Ishikawa (cell line): ENCODE data around the gene ZBTB46.

Experiments
- CEBPB ChIP-seq: IDR thresholded peaks from 2 replicates; pipeline ENCODE4 v1.6.1; 2012
- CREB1 ChIP-seq: IDR thresholded peaks from 2 replicates; pipeline ENCODE4 v1.6.1; 2012; ENCODE audit warnings: low read depth
- EGR1 ChIP-seq: IDR thresholded peaks from 2 replicates; pipeline ENCODE4 v1.6.1; 2012
- EP300 ChIP-seq: IDR thresholded peaks from 2 replicates; pipeline ENCODE4 v1.6.1; 2012; ENCODE audit warnings: borderline replicate concordance
- FOXM1 ChIP-seq: IDR thresholded peaks from 2 replicates; pipeline ENCODE4 v1.6.1; 2012; ENCODE audit warnings: low read depth, borderline replicate concordance
- MAX ChIP-seq: IDR thresholded peaks from 2 replicates; pipeline ENCODE4 v1.6.1; 2012
- NFIC ChIP-seq: IDR thresholded peaks from 2 replicates; pipeline ENCODE4 v1.6.1; 2012
- RAD21 ChIP-seq: IDR thresholded peaks from 2 replicates; pipeline ENCODE4 v1.6.1; 2012; ENCODE audit warnings: low read depth
- REST ChIP-seq: IDR thresholded peaks from 2 replicates; pipeline ENCODE4 v1.6.1; 2012; ENCODE audit warnings: low read depth, mild to moderate bottlenecking
- TAF1 ChIP-seq: IDR thresholded peaks from 2 replicates; pipeline ENCODE4 v1.6.1; 2012; ENCODE audit warnings: low read depth, mild to moderate bottlenecking
- TEAD4 ChIP-seq: IDR thresholded peaks from 2 replicates; pipeline ENCODE4 v1.6.1; 2012
- USF1 ChIP-seq: IDR thresholded peaks from 2 replicates; pipeline ENCODE4 v1.6.1; 2012
- YY1 ChIP-seq: IDR thresholded peaks from 2 replicates; pipeline ENCODE4 v1.6.1; 2012; ENCODE audit warnings: low read depth
- ZBTB7A ChIP-seq: IDR thresholded peaks from 2 replicates; pipeline ENCODE4 v1.6.1; 2012; ENCODE audit warnings: low read depth

DNA sequence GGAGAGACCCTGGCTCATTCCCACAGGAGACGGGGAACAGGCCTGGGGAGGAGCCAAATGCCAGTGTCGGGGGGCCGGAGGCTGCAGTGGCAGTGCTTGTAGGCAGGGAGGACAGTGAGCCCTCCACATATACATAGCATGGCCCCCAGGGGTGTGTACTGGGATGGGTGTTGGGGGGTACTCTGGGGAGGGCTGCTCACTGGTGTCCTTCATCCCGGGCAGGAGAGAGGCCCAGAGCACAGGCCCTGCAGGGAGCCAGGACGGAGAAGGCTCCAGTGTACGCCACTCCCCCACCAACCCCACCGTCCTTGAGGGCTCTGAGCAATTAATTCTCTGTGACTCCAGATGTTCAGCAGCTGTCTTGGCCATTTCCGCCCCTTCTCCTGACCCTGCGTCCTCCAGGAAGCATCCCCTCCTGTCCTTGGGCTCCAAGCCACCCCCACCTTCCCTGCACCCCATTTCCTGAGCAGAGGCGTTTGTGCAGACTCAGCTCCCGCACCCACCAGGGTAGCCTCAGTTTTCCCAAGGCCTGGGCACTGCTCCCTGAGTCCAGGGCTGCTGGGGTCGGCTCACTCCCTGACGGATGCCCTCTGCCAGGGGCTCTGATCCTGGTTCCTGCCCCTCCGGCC lies 26.8 kb upstream of the ZBTB46 start:
- no peak for TF ChIP-seq CREB1
- TF ChIP-seq ZBTB7A: no peak
- no peak for TF ChIP-seq REST
- TF ChIP-seq YY1: no peak
- TF ChIP-seq EP300: no peak
- TF ChIP-seq NFIC: no peak
- TF ChIP-seq MAX: no peak
- no peak for TF ChIP-seq FOXM1
- TF ChIP-seq CEBPB: no peak
- no peak for TF ChIP-seq TAF1
- no peak for TF ChIP-seq USF1
- TF ChIP-seq RAD21: no peak
- TF ChIP-seq TEAD4: no peak
- TF ChIP-seq EGR1: no peak
